Fibroblast of the conjunctiva (primary cell): Measurements from ENCODE around the gene PLPP1.
"Not testable (repeated sequence)": the region's sequence is repeated elsewhere in the genome, so short reads cannot be mapped to it uniquely, and the experiment has no call there.

Experiments used
- DNase-seq: peaks from one replicate; pipeline ENCODE4 v3.0.0-alpha.2; 2010; ENCODE audit warnings: low read depth

PLPP1 gene

GRCh38 chr5:55544341-55544740 lies 9.6 kb upstream of the PLPP1 start:
- DNase-seq, result no peak

GRCh38 chr5:55541056-55541635 lies 6.4 kb upstream of the PLPP1 start:
- DNase-seq, result no peak

- DNase-seq, result no peak
These were observed 5.8 kb upstream of the PLPP1 start for GRCh38 chr5:55540525-55540924.

- no peak for DNase-seq
These were observed 5.3 kb upstream of the PLPP1 start for GRCh38 chr5:55540024-55540423.

GRCh38 chr5:55538661-55539060 lies 3.9 kb upstream of the PLPP1 start:
- DNase-seq, result no peak

- DNase-seq, result not testable (repeated sequence)
These were observed 2.6 kb upstream of the PLPP1 start for GRCh38 chr5:55537315-55537714.

GRCh38 chr5:55535199-55535905 lies 588 bp upstream of the PLPP1 start:
- DNase-seq, result no peak

GRCh38 chr5:55533521-55534435 lies 986 bp downstream of the PLPP1 start:
- DNase-seq, result no peak

GRCh38 chr5:55530669-55531068 lies 4.1 kb downstream of the PLPP1 start:
- no peak for DNase-seq

- no peak for DNase-seq
These were observed 9.9 kb downstream of the PLPP1 start for GRCh38 chr5:55524816-55525215.

- DNase-seq, result no peak
These were observed 11.5 kb downstream of the PLPP1 start for GRCh38 chr5:55523293-55523692.

- DNase-seq, result no peak
These were observed 12.9 kb downstream of the PLPP1 start for GRCh38 chr5:55521881-55522280.

GRCh38 chr5:55520117-55520839 lies 14.5 kb downstream of the PLPP1 start:
- DNase-seq, result no peak

GRCh38 chr5:55518831-55519390 lies 15.9 kb downstream of the PLPP1 start:
- DNase-seq, result no peak

GRCh38 chr5:55517804-55518203 lies 17.0 kb downstream of the PLPP1 start:
- DNase-seq, result no peak

GRCh38 chr5:55511010-55511409 lies 23.8 kb downstream of the PLPP1 start:
- no peak for DNase-seq

GRCh38 chr5:55510523-55510880 lies 24.3 kb downstream of the PLPP1 start:
- DNase-seq, result no peak

GRCh38 chr5:55509796-55510522 lies 24.8 kb downstream of the PLPP1 start:
- no peak for DNase-seq

GRCh38 chr5:55509097-55509496 lies 25.7 kb downstream of the PLPP1 start:
- no peak for DNase-seq

GRCh38 chr5:55507574-55507973 lies 27.2 kb downstream of the PLPP1 start:
- no peak for DNase-seq

GRCh38 chr5:55505711-55506110 lies 29.1 kb downstream of the PLPP1 start:
- DNase-seq, result not testable (repeated sequence)
